Fibroblast of lung (primary cell): ENCODE results near the gene ZNF138.

Source experiments
- CTCF ChIP-seq, 2 donors: IDR thresholded peaks in 1 of 2; conservative IDR thresholded peaks in 1 of 2; 1 replicate in 1 of 2; 2 replicates in 1 of 2; pipeline ENCODE4 v1.5.1; 2011 to 2012; ENCODE audit warnings: low read length in 2 of 2, control low read depth in 1 of 2, inconsistent platforms in 1 of 2, low read depth in 1 of 2, mild to moderate bottlenecking in 1 of 2
- EZH2 ChIP-seq: IDR thresholded peaks from 2 replicates; pipeline ENCODE4 v1.5.1; 2012; ENCODE audit warnings: low read length, control low read depth, mild to moderate bottlenecking; ENCODE audit errors: missing control alignments

- TF ChIP-seq CTCF (conservative IDR thresholded peaks at IDR 0.05 in 1 of 2, IDR thresholded peaks at IDR 0.05 in 1 of 2; ENCODE audit: low read depth in 1 of 2, low read length in 2 of 2) = no peak
- TF ChIP-seq EZH2 = no peak
These were observed 55.2 kb downstream of the ZNF138 start for GRCh38 chr7:64849250-64849923.
